ENCODE results near the gene SYCP2. TPM values are rescaled to one million over a fixed set of nuclear protein-coding genes. Genes with fewer than 3 reads are reported as not detected.

SYCP2 gene
- total and polyA plus RNA-seq, 7 donors, result 0.29 to 1.1 (median 0.49) TPM

- intact Hi-C loops (cut with DNase I), result loop anchor here in 1 of 2 donors (5.0 kb wide), 1 partner anchor 119 kb away; no protein-coding TSS in a partner anchor
- ATAC-seq, result peak; percentile 66 to 74 (median 70)
- 61 to 69% (median 64%) methylated on average over 7 of the region's 7 CpGs for WGBS, 3 donors
These were observed 5.2 kb upstream of the SYCP2 start for GRCh38 chr20:59938696-59939051.

GRCh38 chr20:59938221-59938620, 4.8 kb upstream of the SYCP2 start:
- Histone ChIP-seq H3K27me3 (ENCODE audit: insufficient read depth in 3 of 3, low read length in 2 of 3) (no peaks in the 10 kb centered on the region), H3K9me3 (no peaks in the 10 kb centered on the region), H3K36me3 (ENCODE audit: insufficient read depth in 1 of 2, low read depth in 1 of 2) (peaks cover 0 to 10% of the 10 kb centered on the region in 2 donors), H3K27ac (peak overlapping the region; percentile 96), H3K4me1 (peaks cover 55% of the 10 kb centered on the region), H3K4me3 (peak overlapping the region; percentile 85)
- ATAC-seq, result peak; percentile 55 to 70 (median 62)
- TF ChIP-seq CTCF (IDR thresholded peaks at IDR 0.05), result no peak
- intact Hi-C loops (cut with DNase I), result loop anchor here in 1 of 2 donors (5.0 kb wide), 1 partner anchor 119 kb away; no protein-coding TSS in a partner anchor
- WGBS, 3 donors, result 22 to 40% (median 26%) methylated on average over 4 of the region's 4 CpGs
- no peak for DNase-seq

More at GRCh38 chr20:59938696-59939051, 5.2 kb upstream of the SYCP2 start:
- peak overlapping the region; percentile 96 for H3K27ac ChIP-seq
- no peaks in the 10 kb centered on the region for H3K9me3 ChIP-seq
- no peak for TF ChIP-seq CTCF (IDR thresholded peaks at IDR 0.05)
- peaks cover 55% of the 10 kb centered on the region for H3K4me1 ChIP-seq
- H3K27me3 ChIP-seq (ENCODE audit: insufficient read depth in 3 of 3, low read length in 2 of 3), result no peaks in the 10 kb centered on the region
- peak; percentile 76 to 90 for DNase-seq
- peak overlapping the region; percentile 85 for H3K4me3 ChIP-seq
- H3K36me3 ChIP-seq (ENCODE audit: insufficient read depth in 1 of 2, low read depth in 1 of 2), result peaks cover 0 to 15% of the 10 kb centered on the region in 2 donors

GRCh38 chr20:59937150-59937549, 3.7 kb upstream of the SYCP2 start:
- Histone ChIP-seq H3K9me3 (no peaks in the 10 kb centered on the region), H3K4me3 (peak overlapping the region; percentile 85), H3K36me3 (ENCODE audit: insufficient read depth in 1 of 2, low read depth in 1 of 2) (no peaks in the 10 kb centered on the region), H3K27me3 (ENCODE audit: insufficient read depth in 3 of 3, low read length in 2 of 3) (no peaks in the 10 kb centered on the region), H3K4me1 (peaks cover 45% of the 10 kb centered on the region), H3K27ac (peak overlapping the region; percentile 96)
- no peak for DNase-seq
- TF ChIP-seq CTCF (IDR thresholded peaks at IDR 0.05), result no peak
- intact Hi-C loops (cut with DNase I), result loop anchor here in 1 of 2 donors (5.0 kb wide), 1 partner anchor 120 kb away; no protein-coding TSS in a partner anchor
- WGBS, 3 donors, result 38 to 55% (median 39%) methylated on average over 3 of the region's 3 CpGs
- ATAC-seq, result no peak

DNA sequence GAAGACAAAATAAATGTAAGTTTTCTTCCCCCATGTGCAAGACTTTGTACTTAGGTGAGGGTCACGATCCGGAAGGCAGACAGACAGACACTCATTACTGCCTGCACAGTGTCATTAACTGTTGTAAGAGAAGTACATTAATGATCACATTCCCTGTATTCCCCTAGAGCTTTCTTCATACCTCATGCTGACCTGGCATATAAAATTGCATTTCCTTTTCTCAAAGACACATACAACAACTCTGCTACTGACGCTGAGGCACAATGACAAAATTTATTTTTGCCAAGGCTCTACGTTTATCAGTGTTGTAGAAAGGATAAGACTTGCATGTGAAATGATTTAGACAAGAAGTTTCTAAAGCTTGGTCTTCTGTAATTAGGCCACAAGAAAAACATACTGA, 3.0 kb upstream of the SYCP2 start:
- no peaks in the 10 kb centered on the region for H3K36me3 ChIP-seq (ENCODE audit: insufficient read depth in 1 of 2, low read depth in 1 of 2)
- WGBS, 3 donors, result 46 to 58% (median 51%) methylated on average over 4 of the region's 4 CpGs
- no peak for TF ChIP-seq CTCF (IDR thresholded peaks at IDR 0.05)
- DNase-seq (no peak), ATAC-seq (no peak)
- peak overlapping the region; percentile 96 for H3K27ac ChIP-seq
- peak overlapping the region; percentile 85 for H3K4me3 ChIP-seq
- no peaks in the 10 kb centered on the region for H3K9me3 ChIP-seq
- intact Hi-C loops (cut with DNase I), result loop anchor here in 1 of 2 donors (5.0 kb wide), 1 partner anchor 121 kb away; no protein-coding TSS in a partner anchor
- peaks cover 37% of the 10 kb centered on the region for H3K4me1 ChIP-seq
- no peaks in the 10 kb centered on the region for H3K27me3 ChIP-seq (ENCODE audit: insufficient read depth in 3 of 3, low read length in 2 of 3)
